ENCODE data around the gene PIK3R5. TPM values are rescaled to one million over a fixed set of nuclear protein-coding genes. Genes with fewer than 3 reads are reported as not detected.
A peak's percentile ranks its signal among the peaks of the same experiment; 100 is the strongest.

PIK3R5 gene
- total and polyA plus RNA-seq, 11 donors, result 1.4 to 21.6 (median 2.4) TPM

GRCh38 chr17:8934346-8934745 is 31.2 kb downstream of the PIK3R5 start:
- WGBS, 4 donors, result 73 to 80% (median 77%) methylated on average over 6 of the region's 6 CpGs
- intact Hi-C loops (cut with DNase I), result no loop called here
- H3K27ac ChIP-seq, result peak overlapping the region in 1 of 12 donors; percentile 50
- peaks cover 0 to 4% (median 0%) of the 10 kb centered on the region in 9 donors for H3K27me3 ChIP-seq
- H3K36me3 ChIP-seq, result no peaks in the 10 kb centered on the region
- H3K4me3 ChIP-seq, result no peak overlapping the region
- peaks cover 0 to 40% (median 0%) of the 10 kb centered on the region in 12 donors for H3K4me1 ChIP-seq
- DNase-seq (no peak), ATAC-seq (no peak)
- no peak for TF ChIP-seq POLR2A (IDR thresholded peaks at IDR 0.05)
- TF ChIP-seq CTCF (IDR thresholded peaks at IDR 0.05), result no peak
- H3K9me3 ChIP-seq, result peaks cover 0 to 16% (median 2%) of the 10 kb centered on the region in 12 donors

GRCh38 chr17:8930649-8931048 is 34.9 kb downstream of the PIK3R5 start:
- H3K4me1 ChIP-seq, result peaks cover 0 to 29% (median 0%) of the 10 kb centered on the region in 12 donors
- WGBS, 4 donors, result 82 to 84% (median 83%) methylated on average over 4 of the region's 4 CpGs
- peaks cover 0 to 41% (median 18%) of the 10 kb centered on the region in 12 donors for H3K9me3 ChIP-seq
- intact Hi-C loops (cut with DNase I), result no loop called here
- no peak for TF ChIP-seq POLR2A (IDR thresholded peaks at IDR 0.05)
- no peak for TF ChIP-seq CTCF (IDR thresholded peaks at IDR 0.05)
- ATAC-seq (no peak), DNase-seq (no peak)
- H3K4me3 ChIP-seq, result no peak overlapping the region
- no peaks in the 10 kb centered on the region for H3K36me3 ChIP-seq
- H3K27ac ChIP-seq, result no peak overlapping the region
- peaks cover 0 to 4% (median 0%) of the 10 kb centered on the region in 9 donors for H3K27me3 ChIP-seq

GRCh38 chr17:8928347-8928746 is 37.2 kb downstream of the PIK3R5 start:
- intact Hi-C loops (cut with DNase I), result no loop called here
- no peak for TF ChIP-seq CTCF (IDR thresholded peaks at IDR 0.05)
- TF ChIP-seq POLR2A (IDR thresholded peaks at IDR 0.05), result no peak
- DNase-seq (no peak), ATAC-seq (no peak)
- no peaks in the 10 kb centered on the region for H3K36me3 ChIP-seq
- peaks cover 0 to 41% (median 18%) of the 10 kb centered on the region in 12 donors for H3K9me3 ChIP-seq
- H3K27me3 ChIP-seq, result peaks cover 0 to 4% (median 0%) of the 10 kb centered on the region in 9 donors
- no peak overlapping the region for H3K27ac ChIP-seq
- peaks cover 0 to 8% (median 0%) of the 10 kb centered on the region in 12 donors for H3K4me1 ChIP-seq
- H3K4me3 ChIP-seq, result no peak overlapping the region

GRCh38 chr17:8927395-8927794 is 38.1 kb downstream of the PIK3R5 start:
- Histone ChIP-seq H3K27ac (no peak overlapping the region), H3K27me3 (peaks cover 0 to 4% (median 0%) of the 10 kb centered on the region in 9 donors), H3K9me3 (peaks cover 0 to 41% (median 18%) of the 10 kb centered on the region in 12 donors), H3K4me3 (no peak overlapping the region), H3K36me3 (no peaks in the 10 kb centered on the region), H3K4me1 (peaks cover 0 to 16% (median 0%) of the 10 kb centered on the region in 12 donors)
- ATAC-seq (no peak), DNase-seq (no peak)
- WGBS, 4 donors, result 76 to 88% (median 85%) methylated on average over 3 of the region's 3 CpGs
- no peak for TF ChIP-seq CTCF (IDR thresholded peaks at IDR 0.05)
- TF ChIP-seq POLR2A (IDR thresholded peaks at IDR 0.05), result no peak
- intact Hi-C loops (cut with DNase I), result no loop called here

Data from heart left ventricle (tissue), 16 donors.